ENCODE data around the gene NEK5. TPM values are rescaled to one million over a fixed set of nuclear protein-coding genes. Genes with fewer than 3 reads are reported as not detected.

Gene NEK5
- total and polyA plus RNA-seq, 2 of the 8 experiments (the other 6 are each of a cell fraction or from before 2014, with no cell fraction given): 0.12 to 0.35 TPM

GRCh38 chr13:52005841-52006522 lies 122.9 kb downstream of the NEK5 start:
- TF ChIP-seq SP2 (IDR thresholded peaks at IDR 0.05; ENCODE audit: low read length): no peak
- no peak for TF ChIP-seq KDM4A (IDR thresholded peaks at IDR 0.05; ENCODE audit: low read depth, low read length, severe bottlenecking)
- TF ChIP-seq BRCA1 (IDR thresholded peaks at IDR 0.05; ENCODE audit: low read depth, low read length): no peak
- TF ChIP-seq POU5F1 (IDR thresholded peaks at IDR 0.05; ENCODE audit: low read depth, low read length): no peak
- no peak for TF ChIP-seq SRF (IDR thresholded peaks at IDR 0.05; ENCODE audit: low read depth, low read length)
- no peak for TF ChIP-seq EGR1 (IDR thresholded peaks at IDR 0.05; ENCODE audit: borderline replicate concordance, low read depth, low read length)
- no peak for TF ChIP-seq RNF2 (IDR thresholded peaks at IDR 0.05; ENCODE audit: borderline replicate concordance, low read depth, low read length, missing control alignments, poor library complexity, severe bottlenecking)
- TF ChIP-seq, protein P1, sequence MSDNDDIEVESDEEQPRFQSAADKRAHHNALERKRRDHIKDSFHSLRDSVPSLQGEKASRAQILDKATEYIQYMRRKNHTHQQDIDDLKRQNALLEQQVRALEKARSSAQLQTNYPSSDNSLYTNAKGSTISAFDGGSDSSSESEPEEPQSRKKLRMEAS (IDR thresholded peaks at IDR 0.05): no peak
- TF ChIP-seq JUND (IDR thresholded peaks at IDR 0.05; ENCODE audit: low read length): no peak
- no peak for TF ChIP-seq CHD1 (IDR thresholded peaks at IDR 0.05; ENCODE audit: low read depth, low read length)
- TF ChIP-seq BACH1 (IDR thresholded peaks at IDR 0.05; ENCODE audit: low read length): no peak
- Histone ChIP-seq H3K4me3 (ENCODE audit: extremely low read depth in 1 of 4, insufficient read depth in 2 of 4, low read depth in 3 of 4, low read length in 4 of 4) (no peak overlapping the region), H3K4me2 (ENCODE audit: insufficient read depth in 1 of 2, low read depth in 2 of 2, low read length in 2 of 2) (no peak overlapping the region), H4K5ac (ENCODE audit: insufficient read length, low read depth, low read length) (no peak overlapping the region), H3K27me3 (replicated peaks in 1 of 4; ENCODE audit: control insufficient read depth in 3 of 4, extremely low read depth in 1 of 4, insufficient read depth in 3 of 4, low read length in 3 of 4) (peaks cover 2 to 19% (median 12%) of the 10 kb centered on the region in 4 experiments), H4K91ac (replicated peaks; ENCODE audit: insufficient read length, low read length) (no peak overlapping the region), H3K18ac (ENCODE audit: extremely low read depth, low read length) (no peak overlapping the region), H3K79me2 (ENCODE audit: control insufficient read depth in 1 of 2, insufficient read depth in 2 of 2, low read length in 2 of 2) (0 out of 4 replicates have a peak, but pooled peaks cover 0 to 2% of the 10 kb centered on the region in 2 experiments), H2BK5ac (ENCODE audit: low read depth, low read length) (no peak overlapping the region), H2BK15ac (ENCODE audit: low read length) (no peak overlapping the region), H3K56ac (replicated peaks; ENCODE audit: insufficient read length, low read depth, low read length) (no peak overlapping the region), H2BK12ac (ENCODE audit: low read depth, low read length) (no peak overlapping the region), H3K14ac (ENCODE audit: insufficient read length) (no peak overlapping the region), H3K23ac (ENCODE audit: insufficient read length) (no peak overlapping the region), H4K8ac (ENCODE audit: extremely low read depth, insufficient read depth, low read length) (no peak overlapping the region), H3K4me1 (replicated peaks in 1 of 4; ENCODE audit: control insufficient read depth in 3 of 4, insufficient read depth in 4 of 4, low read length in 3 of 4) (peaks cover 0 to 4% (median under 1%) of the 10 kb centered on the region in 4 experiments; a peak in 3 of 7 replicates), H3K9me3 (ENCODE audit: insufficient read depth in 2 of 2, low read depth in 1 of 2, low read length in 1 of 2) (no peaks in the 10 kb centered on the region), H3K79me1 (ENCODE audit: low read depth, low read length) (peaks cover 4% of the 10 kb centered on the region), H2BK120ac (replicated peaks; ENCODE audit: low read depth, low read length) (no peak overlapping the region), H3K4ac (replicated peaks; ENCODE audit: insufficient read length, low read depth, low read length) (no peak overlapping the region), H2BK20ac (ENCODE audit: low read length) (no peak overlapping the region), H3K27ac (ENCODE audit: low read depth, low read length) (no peak overlapping the region), H4K20me1 (replicated peaks in 1 of 2; ENCODE audit: control insufficient read depth in 1 of 2, insufficient read depth in 2 of 2, low read length in 2 of 2) (peaks cover 0 to 9% of the 10 kb centered on the region in 2 experiments), H3K23me2 (ENCODE audit: low read depth, low read length) (peaks cover under 1% of the 10 kb centered on the region; the same call in 1 of the 2 replicates), H2AK5ac (ENCODE audit: low read depth, low read length) (no peak overlapping the region), H3K9ac (replicated peaks in 1 of 4; ENCODE audit: extremely low read depth in 1 of 4, low read depth in 3 of 4, low read length in 3 of 4) (no peak overlapping the region), H2AFZ (ENCODE audit: low read length) (no peak overlapping the region), H3K36me3 (ENCODE audit: control insufficient read depth in 2 of 4, insufficient read depth in 4 of 4, low read length in 3 of 4) (no peaks in the 10 kb centered on the region)
- CTCF ChIA-PET (ENCODE audit: partially characterized antibody): interaction anchor here (0.9 to 1.5 kb wide), 2 partner anchors 61 to 71 kb away, joined by 3 read pairs; no protein-coding TSS in a partner anchor
- 84% methylated on average over 13 of the region's 13 CpGs; no CpG with 5 or more reads in 1 of the 2 experiments for WGBS, 2 experiments (ENCODE audit: extremely low coverage in 1 of 2, insufficient coverage in 1 of 2, insufficient read length in 1 of 2, insufficient replicate concordance in 2 of 2, low coverage in 1 of 2, low lambda C conversion rate in 2 of 2, missing lambda C conversion rate in 1 of 2)
- DNase-seq (ENCODE audit: low read depth in 1 of 2, low spot score in 2 of 2) (no peak), FAIRE-seq (no peak)
- POLR2A ChIA-PET (ENCODE audit: partially characterized antibody): no interaction called here

All from H1 (cell line).